HG03108 (cell line): ENCODE measurements around the gene PHF1.

ENCODE experiments used
- ATAC-seq: cut with Tn5 transposase; IDR thresholded peaks from one replicate; pipeline ENCODE4 v1.9.1; 2021; ENCODE audit warnings: moderate library complexity; ENCODE audit not compliant: unreplicated experiment

The PHF1 gene

DNA sequence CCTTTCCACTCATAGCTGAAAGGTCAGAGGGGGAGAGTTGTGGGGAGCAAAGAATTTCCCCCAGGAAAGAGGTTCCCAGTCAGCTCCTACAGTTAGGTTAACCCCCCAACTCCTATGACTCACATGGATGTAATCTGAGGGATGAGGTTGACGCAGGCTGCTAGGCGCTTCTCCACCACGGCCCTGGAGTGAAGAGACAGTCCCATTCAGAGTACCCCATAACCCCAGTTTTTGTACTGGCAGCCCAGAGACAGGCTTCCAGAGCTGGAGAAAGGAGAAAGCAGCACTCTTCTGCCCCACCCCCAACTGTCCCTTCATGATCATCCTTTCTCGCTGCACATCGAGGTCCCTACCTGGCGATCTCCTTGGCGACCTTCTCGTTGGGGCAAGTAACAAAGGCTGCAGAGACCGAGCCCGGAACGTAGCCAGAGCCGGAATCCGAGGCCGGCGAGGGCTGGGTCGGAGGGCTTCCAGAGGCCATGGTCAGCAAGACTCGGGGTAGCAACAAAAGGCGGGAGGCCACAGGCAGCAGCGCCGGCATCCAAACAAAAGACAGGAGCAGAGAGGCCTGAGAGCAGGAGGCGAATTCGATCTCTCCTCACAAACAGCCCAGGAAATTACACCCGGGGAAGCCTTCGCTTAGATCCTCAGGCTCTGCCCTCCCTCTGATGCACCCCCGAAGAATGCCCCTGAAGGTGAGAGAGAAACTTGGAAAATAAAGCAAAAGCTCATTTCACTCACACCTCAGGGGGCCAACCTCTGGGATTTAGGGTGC lies 6.5 kb downstream of the PHF1 start:
- no peak for ATAC-seq

DNA sequence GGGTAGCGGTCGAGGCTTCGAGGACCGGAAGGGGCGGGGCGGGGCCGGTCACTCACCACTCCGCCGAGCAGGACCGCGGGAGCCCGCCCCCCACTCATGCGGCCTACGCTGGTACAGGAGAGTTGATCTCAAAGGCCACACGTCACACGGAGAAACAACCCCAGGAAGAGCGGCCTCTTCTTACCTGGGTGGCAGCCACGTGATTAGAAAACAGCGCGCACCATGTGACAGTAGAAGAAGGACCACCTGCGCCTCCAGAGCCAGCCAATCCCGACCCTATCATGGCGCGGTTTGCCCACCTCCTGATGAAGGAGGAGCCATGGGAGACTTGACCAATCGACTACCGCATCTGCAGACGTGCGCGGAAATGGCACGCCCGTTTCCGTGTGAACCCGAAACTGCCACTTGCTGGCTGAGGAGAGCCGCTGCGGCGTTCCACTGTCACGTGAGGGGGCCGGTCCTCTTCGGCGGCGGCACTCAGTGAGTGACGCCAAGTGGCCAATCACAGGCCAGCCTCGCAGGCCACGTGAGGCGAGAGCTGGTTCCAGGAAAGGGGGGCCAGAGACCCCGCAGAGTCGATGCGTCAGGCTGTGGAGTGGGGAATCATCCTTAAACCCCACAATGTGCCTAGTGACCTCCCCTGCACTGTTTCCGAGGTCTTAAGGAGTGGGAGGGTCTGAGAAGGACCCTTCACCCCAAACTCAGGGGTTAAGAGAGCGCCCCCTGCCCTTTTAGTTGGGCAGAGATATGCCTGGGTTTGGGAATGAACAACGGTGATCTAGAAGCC lies 7.3 kb downstream of the PHF1 start, which contains the start of gene CUTA:
TSS of gene CUTA (minus strand) at position 205 of the 787 bp plus-strand sequence. CDS start at position 98, 107 bp downstream.
- peak; percentile 84 for ATAC-seq

DNA sequence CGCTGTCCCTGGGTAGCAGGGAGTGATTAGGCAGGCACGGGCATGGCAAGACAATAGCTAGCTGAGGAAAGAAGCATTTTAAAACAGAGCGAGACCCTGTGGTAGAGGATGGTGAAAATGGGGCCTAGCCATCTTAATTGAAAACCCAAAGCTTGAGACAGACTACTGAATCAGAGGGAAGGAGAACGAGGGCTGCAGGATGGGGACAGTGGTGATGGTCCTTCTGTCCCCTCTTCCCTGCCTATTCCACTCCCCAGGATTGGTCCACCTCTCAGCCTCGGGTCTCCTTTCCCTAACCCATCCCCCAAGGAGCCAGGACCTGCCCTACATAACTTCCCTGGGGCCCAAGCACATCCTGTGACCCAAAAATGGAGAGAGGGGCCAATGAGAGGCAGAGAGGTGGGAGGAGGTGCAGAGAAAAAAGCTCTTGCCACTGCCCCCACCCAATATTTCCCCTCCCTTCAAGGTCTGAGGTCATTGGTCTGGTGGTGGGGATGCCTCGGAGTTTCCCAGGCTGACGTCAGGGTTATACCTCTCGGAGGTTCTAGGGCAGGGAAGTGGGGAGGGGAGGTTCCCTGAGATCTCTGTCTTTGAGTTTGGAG lies 8.0 kb downstream of the PHF1 start:
- ATAC-seq, result no peak

DNA sequence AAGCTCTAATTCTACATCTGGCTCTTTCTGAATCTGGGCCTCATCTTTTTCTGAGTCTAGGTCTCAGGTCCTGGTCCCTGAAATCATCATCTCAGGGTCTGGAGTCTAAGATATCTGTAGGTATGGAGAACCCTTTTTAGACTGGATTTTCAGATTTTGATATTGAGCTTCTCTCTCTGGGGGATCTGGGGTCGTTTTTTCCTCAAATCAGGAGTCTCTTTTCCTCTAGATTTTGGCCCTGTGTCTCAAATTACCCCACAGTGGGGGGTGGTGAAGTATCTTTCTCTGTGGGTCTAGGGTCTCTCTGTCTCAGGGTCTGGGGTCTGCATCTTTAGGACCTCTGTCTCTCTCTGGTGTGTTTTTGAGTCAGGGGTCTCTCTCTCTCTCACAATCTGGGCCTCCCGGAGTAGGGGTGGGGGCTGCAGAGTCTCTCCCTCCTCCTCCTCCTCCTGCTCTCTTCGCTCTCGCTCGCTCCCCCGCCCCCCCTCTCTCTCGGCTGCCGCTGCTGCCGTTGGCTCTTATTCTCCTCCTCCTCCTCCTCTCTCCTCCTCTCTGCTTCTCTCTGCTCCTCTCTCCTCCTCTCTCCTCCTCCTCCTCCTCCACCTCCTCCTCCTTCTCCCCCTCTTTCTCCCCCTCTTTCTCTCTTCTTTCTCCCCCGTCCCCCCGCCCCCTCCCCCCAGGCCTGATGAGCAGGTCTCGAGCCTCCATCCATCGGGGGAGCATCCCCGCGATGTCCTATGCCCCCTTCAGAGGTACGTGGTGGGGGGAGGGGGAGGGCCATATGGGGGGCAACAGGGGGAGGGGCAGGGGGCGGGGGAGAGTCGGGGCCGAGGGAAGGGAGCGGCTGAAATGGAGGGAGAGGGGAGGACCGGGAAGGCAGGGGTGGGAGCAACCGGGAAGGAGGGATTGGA lies 9.0 kb downstream of the PHF1 start, which contains the start of gene SYNGAP1:
TSS of gene SYNGAP1 (plus strand) at position 486 of the 911 bp plus-strand sequence. CDS start at position 686, 200 bp downstream.
- ATAC-seq, result no peak

DNA sequence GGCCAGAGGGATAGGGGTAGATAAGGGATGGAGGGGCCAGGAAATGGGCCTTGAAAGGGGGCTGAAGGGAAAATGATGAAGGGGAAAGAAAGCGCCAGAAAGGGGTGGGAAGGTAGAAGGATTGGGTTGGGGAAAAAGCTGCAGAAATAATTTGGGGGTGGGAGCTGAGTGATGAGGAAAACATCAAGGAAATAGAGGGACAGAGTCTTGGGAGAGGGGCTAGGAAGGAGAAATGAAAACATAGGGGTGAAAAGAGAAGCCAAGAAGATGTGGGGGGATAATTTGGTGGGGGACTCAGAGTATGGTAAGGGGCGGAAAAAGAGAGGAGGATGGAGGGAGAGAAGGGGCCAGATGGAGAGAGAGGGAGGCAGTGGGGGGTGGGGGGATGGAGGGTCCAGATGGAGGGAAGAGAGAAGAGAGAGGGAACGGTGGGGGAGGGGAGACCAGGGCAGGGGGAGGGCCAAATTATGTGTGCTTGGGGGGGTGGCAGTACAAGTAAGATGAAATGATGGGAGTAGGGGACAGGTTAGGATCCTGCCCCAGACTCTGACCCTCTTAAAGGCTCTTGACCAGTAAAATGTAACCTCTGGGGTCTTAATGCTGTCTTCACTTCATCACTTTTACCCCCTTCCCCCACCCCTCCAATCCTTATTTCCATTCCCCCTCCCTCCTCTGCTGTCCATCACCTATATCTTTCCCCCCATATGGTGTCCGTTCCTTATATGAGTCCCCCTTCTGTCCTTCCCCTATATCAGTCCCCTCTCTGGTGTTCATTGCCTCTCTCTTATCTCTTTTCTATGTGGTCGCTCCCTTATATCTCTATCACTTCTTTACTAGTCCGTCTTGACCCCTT lies 9.9 kb downstream of the PHF1 start:
- no peak for ATAC-seq

DNA sequence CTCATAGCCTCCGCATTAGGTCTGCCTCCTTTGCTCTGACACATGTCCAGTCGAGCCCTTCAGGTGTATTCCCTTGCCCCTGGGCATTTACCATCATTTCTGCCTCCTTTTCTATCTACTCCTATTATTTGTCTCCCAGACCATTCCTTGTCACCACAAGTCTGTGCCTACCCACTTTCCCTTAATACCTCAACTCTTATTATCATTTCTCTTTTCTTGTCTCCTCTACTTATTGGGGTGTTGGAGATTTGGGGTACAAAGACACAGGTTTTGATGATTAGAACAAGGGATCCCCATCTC lies 10.5 kb downstream of the PHF1 start:
- ATAC-seq, result no peak

DNA sequence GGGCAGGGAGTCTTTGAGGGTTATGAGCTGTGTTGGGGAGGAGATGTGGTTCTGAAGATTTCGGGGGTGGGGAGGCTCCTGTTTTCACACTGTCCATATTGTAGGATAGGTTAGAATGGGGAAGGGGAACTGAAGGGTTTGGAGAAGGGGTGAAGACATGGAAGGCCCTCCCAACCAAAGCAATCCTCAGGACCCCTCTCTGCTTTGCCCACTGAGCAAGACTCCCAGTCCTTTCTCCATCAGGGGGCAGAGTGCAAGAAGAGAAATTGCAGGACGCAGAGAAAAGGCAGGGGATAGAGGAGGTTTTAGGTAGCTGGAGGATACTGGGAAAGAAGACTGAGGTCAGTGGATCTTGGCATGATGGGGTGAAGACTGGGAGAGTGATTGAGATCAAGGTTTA lies 13.0 kb downstream of the PHF1 start:
- ATAC-seq, result no peak

DNA sequence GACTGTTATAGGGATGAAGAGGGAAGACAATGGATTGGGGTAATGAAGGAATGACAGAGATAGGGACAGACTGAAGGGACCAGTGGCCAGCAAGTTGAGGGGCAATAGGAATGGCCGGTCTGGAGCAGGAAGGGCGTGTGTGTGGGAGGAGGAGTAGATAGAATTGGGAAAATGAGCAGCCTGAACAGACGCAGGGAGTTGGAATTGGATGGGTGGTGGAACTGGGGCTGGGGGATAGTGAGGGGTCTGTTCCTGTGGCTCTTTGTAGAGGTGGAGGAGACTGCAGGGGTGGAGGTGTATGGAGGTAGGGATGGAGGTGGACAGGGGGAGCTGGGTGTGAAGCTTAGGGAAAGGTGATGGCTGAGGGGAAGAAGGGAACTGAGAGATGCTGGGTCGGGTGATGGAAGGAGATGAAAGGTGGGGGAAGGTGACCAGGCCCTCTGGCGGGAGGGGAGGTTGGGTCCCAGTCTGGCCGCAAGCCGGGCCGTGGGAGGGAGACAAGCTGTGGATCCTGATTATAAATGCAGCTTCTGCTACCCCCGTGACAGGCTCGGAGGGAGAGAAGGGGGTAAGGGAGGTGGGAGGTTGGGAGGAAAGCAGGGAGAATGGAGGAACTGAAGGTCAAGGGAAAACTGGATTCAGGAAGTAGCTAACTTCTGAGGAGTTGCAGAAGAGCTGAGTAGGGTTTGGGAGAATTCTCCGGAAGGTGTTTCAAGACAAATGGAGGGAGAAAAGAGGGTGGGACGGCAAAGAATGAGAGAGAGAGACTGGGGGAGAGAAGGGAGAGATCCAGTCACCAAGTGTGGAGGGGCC lies 14.2 kb downstream of the PHF1 start:
- no peak for ATAC-seq

DNA sequence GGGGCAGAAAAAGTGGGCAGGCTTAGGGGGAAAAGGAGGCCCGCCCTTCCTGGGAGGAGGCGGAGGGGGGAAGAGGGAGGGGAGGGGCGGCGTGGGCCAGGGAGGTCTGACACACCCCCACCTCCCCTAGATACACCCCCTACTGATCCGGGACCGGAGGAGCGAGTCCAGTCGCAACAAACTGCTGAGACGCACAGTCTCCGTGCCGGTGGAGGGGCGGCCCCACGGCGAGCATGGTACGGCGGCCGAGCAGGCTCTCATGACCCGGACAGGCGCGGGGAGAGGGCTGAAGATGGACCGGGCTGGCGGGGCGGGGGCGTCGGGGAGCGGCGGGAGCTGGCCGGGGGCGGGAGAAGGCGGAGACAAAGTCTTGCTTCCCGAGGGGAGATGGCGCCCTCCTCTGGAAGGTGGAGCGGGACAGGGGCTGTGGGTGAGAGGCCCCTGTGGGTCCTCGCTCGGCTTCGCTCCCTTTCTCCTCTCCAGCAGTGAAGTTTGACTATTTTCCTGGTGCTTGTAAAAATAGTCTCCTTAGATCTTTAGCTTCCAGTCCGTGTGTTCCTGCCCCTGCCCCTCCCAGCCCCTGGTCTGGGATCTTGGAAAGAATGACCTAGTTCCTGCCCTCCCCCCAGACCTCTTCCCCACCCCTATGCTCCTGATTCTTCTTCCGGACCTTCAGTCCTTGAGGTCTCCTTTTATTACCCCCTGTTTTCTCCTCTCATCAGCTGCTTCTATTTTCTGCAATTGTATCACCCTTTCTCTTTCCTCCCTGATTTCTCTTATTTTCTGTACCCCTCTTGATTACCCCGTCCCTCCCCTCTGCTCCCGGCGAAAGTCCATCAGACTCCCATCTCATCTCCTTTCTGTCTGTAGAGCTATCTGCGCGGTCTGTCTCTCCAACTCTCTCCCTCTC lies 15.1 kb downstream of the PHF1 start:
- no peak for ATAC-seq

DNA sequence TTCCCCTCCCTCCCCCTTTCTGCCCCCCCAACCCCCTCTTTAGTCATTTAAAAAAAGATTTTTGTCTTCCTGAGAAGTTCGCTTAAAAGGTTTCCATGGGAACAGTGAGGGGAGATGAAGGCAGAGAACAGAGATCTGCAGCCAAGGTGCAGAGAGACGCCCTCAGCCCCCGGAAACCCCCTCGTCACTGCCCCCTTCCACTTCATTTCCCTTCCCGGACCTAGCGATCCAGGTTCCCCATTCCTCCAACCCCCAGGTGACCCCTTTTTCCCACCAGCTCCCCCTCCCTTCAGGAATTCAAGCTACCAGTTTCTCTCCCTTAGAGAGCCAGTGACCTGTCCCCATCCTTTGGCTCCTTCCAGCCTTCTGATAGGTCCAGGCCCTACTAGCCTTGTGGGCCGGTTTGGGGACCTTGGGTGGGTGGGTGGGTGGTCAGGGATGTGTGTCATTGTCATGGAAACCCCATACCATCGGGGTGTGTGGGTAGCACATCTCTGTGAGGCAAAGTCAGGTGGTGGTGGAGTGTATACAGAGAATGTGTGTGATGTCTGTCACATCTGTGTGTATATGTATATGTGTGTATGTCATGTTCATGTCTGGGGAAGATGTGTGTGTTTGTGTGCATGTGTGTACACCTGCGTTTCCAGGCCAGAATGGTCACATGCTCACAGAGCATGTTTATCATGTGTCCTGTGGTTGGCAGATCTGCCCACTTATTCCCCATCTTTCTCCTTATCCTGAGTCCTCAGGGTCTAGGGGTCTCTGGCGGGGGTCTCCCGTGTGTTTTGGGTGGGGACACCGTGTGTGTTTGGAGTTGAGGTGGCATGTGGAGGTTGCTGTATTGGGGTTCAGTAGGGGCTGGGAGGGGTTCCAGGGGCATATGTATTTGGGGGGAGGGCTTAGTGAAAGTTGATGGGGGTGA lies 16.0 kb downstream of the PHF1 start:
- ATAC-seq, result no peak

DNA sequence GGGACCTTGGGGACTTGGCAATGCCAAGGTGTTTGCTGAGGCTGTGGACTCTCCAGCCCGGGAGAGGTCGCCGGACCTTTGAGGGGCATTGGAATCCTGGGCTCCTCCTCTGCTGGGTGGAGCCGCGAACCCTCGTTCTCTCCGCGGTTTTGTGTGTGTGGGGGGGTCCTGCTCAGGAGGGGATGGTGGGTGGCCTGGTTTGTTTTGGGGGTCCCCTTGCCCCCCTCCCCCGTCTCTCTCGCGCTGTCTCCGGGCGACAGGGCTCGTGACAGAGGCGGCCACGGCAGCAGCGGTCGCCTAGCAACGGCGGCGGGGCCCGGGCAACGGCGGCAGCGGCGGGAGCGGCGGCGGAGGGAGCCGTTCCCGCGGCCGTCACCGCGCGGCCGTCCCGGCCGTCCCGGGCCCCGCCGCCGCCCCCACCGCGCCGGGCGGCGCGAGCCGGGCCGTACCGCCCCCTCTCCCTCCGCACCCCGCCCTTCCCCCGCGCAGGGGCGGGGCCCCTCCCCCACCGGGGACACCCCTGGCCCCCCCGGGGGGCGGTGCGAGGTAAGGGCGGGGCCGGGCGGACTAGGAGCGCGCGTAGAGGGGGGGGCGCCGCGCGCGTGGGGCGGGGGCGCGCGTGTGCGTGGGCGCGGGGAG lies 16.9 kb downstream of the PHF1 start:
- ATAC-seq, result no peak

DNA sequence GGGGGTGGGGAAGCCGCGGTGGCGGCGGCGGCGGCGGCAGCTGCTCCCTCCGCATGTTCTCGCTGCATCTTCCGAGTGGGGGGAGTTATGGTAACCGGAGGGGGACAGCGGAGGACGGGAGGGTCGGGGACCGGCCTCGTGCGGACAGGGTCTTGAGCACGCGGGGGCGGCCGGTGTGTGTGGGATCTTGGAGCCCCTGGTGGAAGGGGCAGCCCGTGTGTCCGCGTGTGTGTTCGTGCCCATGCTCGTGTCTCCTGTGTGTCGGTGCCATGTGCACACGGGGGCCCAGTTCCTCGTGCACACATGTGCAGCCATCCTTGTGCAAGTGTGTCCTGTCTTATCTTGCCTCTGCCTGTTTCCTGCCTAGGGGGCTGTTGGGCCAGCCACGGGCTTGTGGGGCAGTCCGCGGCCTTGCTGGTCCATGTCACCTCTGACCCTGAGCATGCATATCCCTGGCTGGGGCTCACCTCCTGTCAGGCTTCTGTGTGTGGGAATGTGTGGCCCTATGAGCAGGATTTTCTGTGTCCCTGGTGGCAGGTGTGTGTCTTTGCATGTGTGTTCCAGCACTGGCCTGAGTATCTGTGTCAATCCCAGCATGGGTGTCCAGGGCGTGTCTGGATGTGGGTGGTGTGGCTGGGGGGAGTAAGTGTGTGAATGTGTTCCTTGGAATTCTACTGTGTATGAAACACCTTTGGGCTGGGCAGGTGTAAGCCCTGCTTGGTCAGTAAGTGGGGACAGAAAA lies 17.6 kb downstream of the PHF1 start:
- ATAC-seq, result no peak

DNA sequence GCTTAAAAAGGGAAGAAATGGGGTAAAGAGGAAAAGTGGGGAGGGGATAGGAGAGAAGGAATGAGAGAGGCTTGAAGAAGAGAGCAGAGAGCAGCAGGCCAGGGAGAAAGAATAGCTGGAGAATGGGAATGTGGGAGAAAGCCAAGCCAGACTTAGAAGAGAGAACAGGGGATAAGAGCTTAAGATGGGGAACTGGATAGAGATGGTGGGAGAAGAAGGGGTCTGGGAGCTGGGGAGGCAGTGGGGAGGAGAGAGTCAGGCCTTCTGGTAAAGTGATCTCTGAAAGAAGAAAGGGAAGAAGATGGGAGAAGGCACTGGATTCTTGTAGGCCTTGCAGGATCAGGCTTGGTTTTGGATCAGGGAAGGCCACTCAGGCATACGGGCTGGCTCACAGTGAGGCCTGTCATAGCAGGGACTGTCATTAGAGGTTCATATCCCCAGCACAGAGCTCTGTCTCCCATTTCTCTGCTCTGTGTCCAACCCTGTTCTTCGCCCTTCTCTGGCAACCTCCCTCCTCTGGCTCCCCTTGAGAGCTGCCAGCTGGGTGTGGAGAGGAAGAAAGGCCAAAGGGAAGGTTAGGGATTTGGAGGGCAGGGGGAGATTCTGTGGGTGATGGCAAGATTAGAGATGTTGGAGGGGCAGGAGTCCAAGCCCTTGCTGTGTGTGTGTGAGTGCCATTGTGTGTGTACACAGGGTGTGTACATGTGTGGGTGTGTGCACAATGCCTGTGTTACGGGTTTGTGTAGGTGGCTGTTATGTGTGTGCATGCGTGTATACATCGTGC lies 18.3 kb downstream of the PHF1 start:
- ATAC-seq, result no peak

DNA sequence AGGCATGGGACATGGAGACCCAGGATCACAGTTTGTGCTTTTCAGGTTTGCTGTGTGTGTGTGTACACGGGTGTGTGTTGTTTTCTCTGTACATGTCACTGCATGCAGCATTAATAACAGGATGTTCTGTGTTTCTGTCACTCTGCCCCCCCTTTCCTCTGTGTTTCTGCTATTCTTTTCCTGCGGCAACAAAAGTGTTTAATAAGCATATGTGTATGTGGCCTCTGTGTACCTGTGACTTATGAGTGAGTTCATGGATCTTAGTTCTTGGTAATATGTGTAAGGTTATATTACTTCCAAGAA lies 18.9 kb downstream of the PHF1 start:
- no peak for ATAC-seq

DNA sequence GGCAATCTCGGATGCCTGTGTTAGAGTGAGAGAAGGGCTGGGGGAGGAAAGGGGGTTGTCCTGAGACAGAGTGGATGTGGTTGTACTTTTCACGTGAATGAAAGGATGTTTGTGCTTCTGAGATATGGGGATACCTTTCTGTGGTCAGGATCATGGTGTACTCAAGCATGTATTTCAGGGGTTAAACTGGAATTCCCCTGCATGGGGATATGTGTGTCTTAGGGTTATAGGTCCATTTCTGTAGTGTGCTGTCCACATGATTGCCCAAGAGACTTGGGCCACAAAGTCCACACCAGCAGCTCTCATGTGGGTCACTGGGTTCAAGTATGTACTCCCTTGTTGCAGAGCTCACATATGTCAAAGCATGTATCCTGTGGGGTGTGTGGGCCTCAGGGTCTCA lies 19.5 kb downstream of the PHF1 start:
- no peak for ATAC-seq
